HG03342 (cell line): ENCODE measurements around the gene GXYLT2.
A peak's percentile ranks its signal among the peaks of the same experiment; 100 is the strongest.

Source experiments
- ATAC-seq: cut with Tn5 transposase; IDR thresholded peaks from one replicate; pipeline ENCODE4 v1.9.1; 2021; ENCODE audit warnings: mild to moderate bottlenecking, moderate library complexity; ENCODE audit not compliant: unreplicated experiment

Gene GXYLT2

GRCh38 chr3:72930754-72931153 is 42.9 kb downstream of the GXYLT2 start:
- ATAC-seq = no peak

DNA sequence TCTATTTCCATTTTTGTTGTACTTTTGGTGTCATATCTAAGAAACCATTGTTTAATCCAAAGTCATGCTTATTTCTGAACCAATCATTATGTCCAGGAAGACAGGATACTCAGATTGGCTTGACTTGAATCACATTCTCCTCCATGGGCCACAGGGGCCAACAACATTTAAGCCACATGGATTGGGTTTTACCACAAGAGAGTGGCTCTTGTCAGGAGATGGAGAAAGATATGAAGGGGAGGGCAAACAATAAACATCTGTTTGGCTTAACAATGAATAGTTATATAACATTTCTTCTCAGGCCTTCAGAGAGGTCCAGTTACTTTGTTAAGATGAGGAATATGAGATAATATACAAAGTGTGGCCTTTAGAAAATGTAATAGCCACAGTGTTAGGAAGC is 44.6 kb downstream of the GXYLT2 start:
- no peak for ATAC-seq

- peak; percentile 93 for ATAC-seq
Observed at GRCh38 chr3:72938471-72939265, 50.8 kb downstream of the GXYLT2 start.

GRCh38 chr3:72941245-72941644 is 53.4 kb downstream of the GXYLT2 start:
- no peak for ATAC-seq

DNA sequence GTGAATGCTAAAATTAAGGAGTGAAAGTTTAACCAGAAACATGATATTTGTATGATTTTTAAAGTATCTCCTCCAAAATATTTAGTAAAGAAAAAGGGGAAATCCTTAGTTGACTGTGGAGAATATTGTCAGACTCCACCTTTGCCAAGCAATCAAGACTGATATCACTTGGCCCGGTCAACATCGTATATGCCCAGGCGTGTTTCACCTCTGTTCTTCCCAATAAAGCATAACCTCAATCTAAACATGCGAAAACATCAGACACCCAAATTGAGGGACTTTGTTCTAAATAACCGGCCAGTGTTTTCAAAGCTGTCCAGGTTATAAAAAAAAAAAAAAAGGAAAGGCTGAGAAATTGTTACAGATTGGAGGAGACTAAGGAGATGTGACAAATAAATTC is 54.6 kb downstream of the GXYLT2 start:
- ATAC-seq = no peak

DNA sequence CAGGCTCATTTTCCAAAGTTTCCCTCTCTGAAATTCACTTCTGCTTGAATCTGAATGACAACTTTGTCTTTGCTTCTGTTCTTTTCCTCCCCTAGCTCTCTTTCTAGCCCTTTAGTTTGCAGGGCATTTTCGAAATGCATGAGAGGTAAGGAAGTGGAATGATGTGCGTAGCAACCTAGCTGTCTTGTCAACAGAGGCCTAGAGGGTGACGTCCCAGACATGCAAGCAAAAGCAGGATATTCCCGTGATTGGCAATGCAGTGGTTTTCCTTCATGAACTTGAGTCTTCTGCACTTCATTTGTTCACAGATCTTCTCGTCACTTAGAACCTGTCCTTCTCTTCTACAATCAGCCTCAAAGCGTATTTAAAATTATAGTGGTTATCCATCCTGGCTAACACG is 56.9 kb downstream of the GXYLT2 start:
- no peak for ATAC-seq

DNA sequence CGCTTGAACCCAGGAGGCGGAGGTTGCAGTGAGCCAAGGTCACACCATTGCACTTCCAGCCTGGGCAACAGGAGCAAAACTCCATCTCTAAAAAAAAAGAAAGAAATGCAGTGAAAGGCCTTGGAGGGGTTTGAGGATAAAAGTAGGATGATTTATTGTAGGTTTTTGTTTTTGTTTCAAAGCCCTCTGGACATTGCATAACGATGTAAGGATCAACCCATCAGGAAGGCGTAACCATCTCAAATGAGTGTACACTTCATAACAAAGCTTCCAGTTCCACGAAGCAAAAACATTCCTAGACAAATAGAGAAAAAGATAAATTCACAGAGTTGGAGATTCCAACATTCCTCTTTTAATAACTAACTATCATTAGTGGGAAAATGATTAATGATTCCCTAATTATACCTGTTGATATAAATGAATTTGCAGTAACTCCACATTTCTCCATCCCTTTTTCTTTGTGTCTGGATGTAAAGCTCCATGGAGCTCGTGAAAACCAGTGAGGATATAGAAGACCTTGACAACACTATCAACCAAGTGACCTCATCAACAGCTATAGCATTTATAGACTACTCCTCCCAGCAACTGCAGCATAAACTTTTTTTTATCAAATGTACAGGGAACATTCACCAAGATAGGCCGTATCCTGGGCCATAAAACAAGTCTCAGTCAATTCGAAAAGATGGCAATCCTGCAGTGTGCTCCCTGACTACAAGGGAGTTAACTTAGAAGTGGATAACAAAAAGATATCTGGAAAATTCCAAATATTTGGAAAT is 60.1 kb downstream of the GXYLT2 start:
- no peak for ATAC-seq

- ATAC-seq = no peak
Observed at GRCh38 chr3:72949016-72949415, 61.2 kb downstream of the GXYLT2 start.

DNA sequence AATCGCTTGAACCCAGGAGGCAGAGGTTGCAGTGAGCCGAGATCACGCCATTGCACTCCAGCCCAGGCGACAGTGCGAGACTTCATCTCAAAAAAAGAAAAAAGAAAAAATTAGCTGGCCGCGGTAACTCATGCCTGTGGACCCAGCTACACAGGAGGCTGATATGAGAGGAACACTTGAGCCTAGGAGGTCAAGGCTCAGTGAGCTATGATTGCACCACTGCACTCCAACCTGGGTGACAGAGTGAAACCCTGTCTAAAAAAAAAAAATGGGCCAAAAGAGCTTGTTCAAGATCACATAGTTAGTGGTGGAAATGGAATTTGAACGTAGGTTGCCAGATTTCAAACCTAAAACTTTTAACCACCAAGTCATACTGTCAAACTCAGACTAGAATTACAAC is 62.5 kb downstream of the GXYLT2 start:
- ATAC-seq = peak; percentile 58

GRCh38 chr3:72950801-72951200 is 63.0 kb downstream of the GXYLT2 start:
- ATAC-seq = no peak

GRCh38 chr3:72951259-72951722 is 63.4 kb downstream of the GXYLT2 start:
- peak; percentile 53 for ATAC-seq

DNA sequence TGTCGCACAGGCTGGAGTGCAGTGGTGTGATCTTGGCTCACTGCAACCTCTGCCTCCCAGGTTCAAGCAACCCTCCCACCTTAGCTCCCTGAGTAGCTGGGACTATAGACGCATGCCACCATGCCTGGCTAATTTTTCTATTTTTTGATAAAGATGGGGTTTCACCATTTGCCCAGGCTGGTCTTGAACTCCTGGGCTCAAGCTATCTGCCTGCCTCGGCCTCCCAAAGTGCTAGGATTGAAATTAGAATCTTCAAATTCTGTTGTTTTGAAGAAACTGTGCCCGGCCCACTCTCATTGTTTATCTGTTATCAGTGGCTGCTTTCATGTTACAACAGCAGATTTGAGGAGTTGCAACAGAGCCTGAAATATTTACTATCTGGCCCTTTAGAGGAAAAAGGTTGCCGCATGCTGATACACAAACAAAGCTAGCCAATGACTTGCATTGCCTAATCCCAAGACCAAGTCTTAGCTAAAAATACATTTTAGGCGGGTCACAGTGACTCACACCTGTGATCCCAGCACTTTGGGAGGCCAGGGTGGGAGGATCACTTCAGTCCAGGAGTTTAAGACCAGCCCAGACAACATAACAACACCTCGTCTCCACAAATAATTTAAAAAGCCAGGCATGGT is 65.6 kb downstream of the GXYLT2 start:
- no peak for ATAC-seq

DNA sequence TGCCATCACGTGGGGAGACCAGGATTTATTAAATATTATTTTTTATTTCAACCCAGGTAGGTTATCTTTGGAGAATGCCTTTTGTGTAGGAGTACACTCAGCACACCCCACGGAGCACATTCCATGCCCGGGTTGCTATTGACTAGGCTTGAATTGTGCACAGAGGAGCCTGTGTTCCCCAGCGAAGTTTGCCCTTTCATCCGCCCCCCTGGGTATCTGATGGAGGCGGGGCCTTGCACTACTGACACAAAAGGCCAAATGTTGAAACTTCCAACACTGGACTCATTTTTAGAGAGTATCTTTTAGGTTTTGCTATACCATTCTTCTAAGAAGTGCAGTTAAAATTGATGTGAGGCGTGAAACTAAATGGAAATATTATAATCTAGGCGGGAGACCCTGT is 69.5 kb downstream of the GXYLT2 start:
- ATAC-seq = no peak

GRCh38 chr3:72959336-72959735 is 71.5 kb downstream of the GXYLT2 start:
- no peak for ATAC-seq

- no peak for ATAC-seq
Observed at GRCh38 chr3:72960812-72961518, 73.1 kb downstream of the GXYLT2 start.

DNA sequence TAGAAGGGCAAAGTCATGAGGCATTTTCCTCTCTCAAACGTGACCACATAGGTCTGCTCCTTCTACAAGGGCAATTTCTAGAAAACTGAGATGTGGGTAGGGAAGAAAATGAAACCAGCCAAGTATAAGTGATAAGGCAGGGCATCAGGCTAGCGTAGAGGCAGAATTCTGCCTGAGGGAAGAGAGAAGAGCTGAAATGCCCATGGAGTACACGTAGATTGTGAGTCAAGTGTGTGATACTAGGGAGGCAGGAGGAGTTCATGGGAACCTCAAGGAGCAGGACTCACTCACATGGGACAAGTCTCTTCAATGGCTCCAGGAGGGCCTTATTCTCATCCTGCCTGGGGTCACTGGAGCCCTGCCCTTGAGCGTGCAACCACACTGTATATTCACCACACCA is 73.9 kb downstream of the GXYLT2 start:
- ATAC-seq = no peak

GRCh38 chr3:72962317-72962716 is 74.5 kb downstream of the GXYLT2 start:
- no peak for ATAC-seq

GRCh38 chr3:72964633-72965032 is 76.8 kb downstream of the GXYLT2 start:
- peak; percentile 62 for ATAC-seq

- no peak for ATAC-seq
Observed at GRCh38 chr3:72968266-72968664, 80.4 kb downstream of the GXYLT2 start.

DNA sequence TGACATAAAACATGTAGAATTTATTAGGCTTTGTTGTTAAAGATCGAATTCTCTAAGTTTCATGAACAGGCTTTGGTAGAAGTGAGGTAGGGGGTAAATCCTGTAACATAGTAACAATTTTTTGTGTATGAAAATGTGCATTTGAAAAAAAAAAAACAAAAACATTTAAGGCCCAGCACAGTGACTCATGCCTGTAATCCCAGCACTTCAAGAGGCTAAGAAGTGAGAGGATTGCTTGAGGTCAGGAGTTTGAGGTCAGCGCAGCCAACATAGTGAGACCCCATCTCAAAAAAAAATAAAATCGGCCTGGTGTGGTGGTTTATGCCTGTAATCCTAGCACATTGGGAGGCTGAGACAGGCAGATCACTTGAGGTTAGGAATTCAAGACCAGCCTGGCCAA is 81.9 kb downstream of the GXYLT2 start:
- no peak for ATAC-seq

- ATAC-seq = no peak
Observed at GRCh38 chr3:72970942-72971341, 83.1 kb downstream of the GXYLT2 start.
